ENCODE measurements around the gene EIF2D.

Gene EIF2D

GRCh38 chr1:206568779-206569352 lies 43.4 kb downstream of the EIF2D start:
- TF ChIP-seq, protein P1, sequence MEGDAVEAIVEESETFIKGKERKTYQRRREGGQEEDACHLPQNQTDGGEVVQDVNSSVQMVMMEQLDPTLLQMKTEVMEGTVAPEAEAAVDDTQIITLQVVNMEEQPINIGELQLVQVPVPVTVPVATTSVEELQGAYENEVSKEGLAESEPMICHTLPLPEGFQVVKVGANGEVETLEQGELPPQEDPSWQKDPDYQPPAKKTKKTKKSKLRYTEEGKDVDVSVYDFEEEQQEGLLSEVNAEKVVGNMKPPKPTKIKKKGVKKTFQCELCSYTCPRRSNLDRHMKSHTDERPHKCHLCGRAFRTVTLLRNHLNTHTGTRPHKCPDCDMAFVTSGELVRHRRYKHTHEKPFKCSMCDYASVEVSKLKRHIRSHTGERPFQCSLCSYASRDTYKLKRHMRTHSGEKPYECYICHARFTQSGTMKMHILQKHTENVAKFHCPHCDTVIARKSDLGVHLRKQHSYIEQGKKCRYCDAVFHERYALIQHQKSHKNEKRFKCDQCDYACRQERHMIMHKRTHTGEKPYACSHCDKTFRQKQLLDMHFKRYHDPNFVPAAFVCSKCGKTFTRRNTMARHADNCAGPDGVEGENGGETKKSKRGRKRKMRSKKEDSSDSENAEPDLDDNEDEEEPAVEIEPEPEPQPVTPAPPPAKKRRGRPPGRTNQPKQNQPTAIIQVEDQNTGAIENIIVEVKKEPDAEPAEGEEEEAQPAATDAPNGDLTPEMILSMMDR (conservative IDR thresholded peaks at IDR 0.05; ENCODE audit: low read depth): no peak
- no peak overlapping the region for H3K27ac ChIP-seq
- POLR2A ChIA-PET (ENCODE audit: low non-redundant PET): no interaction called here
- CTCF ChIA-PET: interaction anchor here (0.6 to 1.7 kb wide), 7 partner anchors 9 to 124 kb away, joined by 3 to 13 read pairs (median 4); no protein-coding TSS in a partner anchor
- DNase-seq (ENCODE audit: low spot score): no peak

DNA sequence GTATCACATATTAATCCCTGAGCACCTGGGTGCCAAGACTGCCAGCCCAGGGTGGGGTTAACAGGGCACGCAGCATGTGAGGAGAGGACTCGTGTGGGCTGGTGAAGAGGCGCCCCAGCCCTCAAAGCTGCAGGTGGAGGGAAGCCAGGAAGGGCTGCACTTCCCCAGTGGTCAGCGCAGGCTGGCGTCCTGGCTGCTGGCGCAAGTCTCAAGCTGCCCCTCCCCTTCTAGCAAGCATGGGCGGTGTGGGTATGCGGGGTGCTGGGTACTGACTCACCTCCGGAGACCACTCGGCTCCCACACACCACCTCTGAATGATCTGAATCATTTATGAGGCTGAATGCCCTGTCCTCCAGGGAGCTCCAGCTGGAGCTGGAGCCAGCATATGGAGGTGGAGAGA lies 44.0 kb downstream of the EIF2D start:
- H3K27ac ChIP-seq: no peak overlapping the region
- ChIA-PET CTCF (interaction anchor here (0.5 to 1.7 kb wide), 6 partner anchors 10 to 462 kb away, joined by 3 to 13 read pairs (median 4); no protein-coding TSS in a partner anchor), POLR2A (ENCODE audit: low non-redundant PET) (no interaction called here)
- TF ChIP-seq, protein P1 (conservative IDR thresholded peaks at IDR 0.05; ENCODE audit: low read depth): no peak
- no peak for DNase-seq (ENCODE audit: low spot score)

- TF ChIP-seq, protein P1 (conservative IDR thresholded peaks at IDR 0.05; ENCODE audit: low read depth): no peak
- DNase-seq (ENCODE audit: low spot score): no peak
- POLR2A ChIA-PET (ENCODE audit: low non-redundant PET): no interaction called here
- no peak overlapping the region for H3K27ac ChIP-seq
- CTCF ChIA-PET: interaction anchor here (0.6 to 1.7 kb wide), 6 partner anchors 11 to 159 kb away, joined by 3 to 7 read pairs (median 5); no protein-coding TSS in a partner anchor
Observed at GRCh38 chr1:206566999-206567398, 45.3 kb downstream of the EIF2D start.

DNA sequence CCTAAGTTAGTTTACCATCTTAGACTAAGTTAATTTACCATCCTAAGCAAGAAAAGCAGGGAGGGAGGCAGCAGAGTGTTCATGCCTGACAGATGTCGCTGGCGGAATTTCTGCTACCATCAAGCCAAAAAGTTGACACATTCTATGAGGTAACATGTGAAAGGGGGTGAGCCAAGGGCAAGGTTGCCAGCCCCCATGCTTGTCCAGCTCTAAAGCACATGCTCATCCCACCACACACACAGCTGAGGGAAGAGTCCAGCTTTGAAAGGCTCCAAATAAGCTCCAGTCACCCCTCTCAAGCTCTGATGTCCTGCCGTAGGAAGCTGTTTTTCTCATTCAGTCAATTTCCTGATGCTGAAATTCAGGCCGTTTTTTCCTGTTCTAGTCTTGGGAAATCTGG lies 46.3 kb downstream of the EIF2D start:
- TF ChIP-seq, protein P1 (conservative IDR thresholded peaks at IDR 0.05; ENCODE audit: low read depth): no peak
- POLR2A ChIA-PET (ENCODE audit: low non-redundant PET): no interaction called here
- no peak for DNase-seq (ENCODE audit: low spot score)
- CTCF ChIA-PET: interaction anchor here (0.6 to 1.7 kb wide), 7 partner anchors 10 to 86 kb away, joined by 3 to 7 read pairs (median 5); partner anchors contain the start of gene EIF2D
- no peak overlapping the region for H3K27ac ChIP-seq

GRCh38 chr1:206563367-206564207 lies 48.7 kb downstream of the EIF2D start:
- POLR2A ChIA-PET (ENCODE audit: low non-redundant PET): no interaction called here
- H3K27ac ChIP-seq: no peak overlapping the region
- TF ChIP-seq, protein P1 (conservative IDR thresholded peaks at IDR 0.05; ENCODE audit: low read depth): no peak
- no peak for DNase-seq (ENCODE audit: low spot score)
- CTCF ChIA-PET: interaction anchor here (0.6 to 3.4 kb wide), 6 partner anchors 18 to 84 kb away, joined by 3 to 17 read pairs (median 4); no protein-coding TSS in a partner anchor

- CTCF ChIA-PET: interaction anchor here (0.5 to 0.9 kb wide), 2 partner anchors 99 to 1163 kb away, joined by 3 read pairs; no protein-coding TSS in a partner anchor
- POLR2A ChIA-PET (ENCODE audit: low non-redundant PET): interaction anchor here (0.6 kb wide), 1 partner anchor 52 kb away, joined by 4 read pairs; the partner anchor contains the start of gene EIF2D
- DNase-seq (ENCODE audit: low spot score): no peak
- TF ChIP-seq, protein P1 (conservative IDR thresholded peaks at IDR 0.05; ENCODE audit: low read depth): no peak
- no peak overlapping the region for H3K27ac ChIP-seq
Observed at GRCh38 chr1:206560007-206560716, 52.1 kb downstream of the EIF2D start.
